K562 (cell line): ENCODE data around the gene TAF8. TPM values are rescaled to one million over a fixed set of nuclear protein-coding genes. Genes with fewer than 3 reads are reported as not detected.

ENCODE experiments used
- ATF1 ChIP-seq, 2 experiments: fragments of 450-650 bp in 1 of 2; IDR thresholded peaks; 2 replicates each; pipeline ENCODE4 v1.6.1; 2016; ENCODE audit warnings: missing compliant biosample characterization in 1 of 2, missing genetic modification characterization in 1 of 2
- HDGF ChIP-seq: fragments of 450-650 bp; IDR thresholded peaks from 2 replicates; pipeline ENCODE4 v1.6.1; 2016
- MBD2 ChIP-seq: sonication (generic); IDR thresholded peaks from 2 replicates; pipeline ENCODE4 v1.6.1; 2016; ENCODE audit warnings: low read depth, borderline replicate concordance
- MNT ChIP-seq, 2 experiments: fragments of 450-650 bp; conservative IDR thresholded peaks; 2 replicates each; pipeline ENCODE4 v1.6.1; 2017; ENCODE audit warnings: mild to moderate bottlenecking in 2 of 2, moderate library complexity in 2 of 2
- PATZ1 ChIP-seq: fragments of 250-450 bp; sonication (Bioruptor Pico); IDR thresholded peaks from 2 replicates; pipeline ENCODE4 v1.5.0; 2020; ENCODE audit warnings: mild to moderate bottlenecking, borderline replicate concordance
- ZNF23 ChIP-seq: fragments of 250-450 bp; sonication (Bioruptor Pico); IDR thresholded peaks from 2 replicates; pipeline ENCODE4 v1.4.0; 2020; ENCODE audit warnings: mild to moderate bottlenecking
- ZNF347 ChIP-seq: fragments of 450-650 bp; formaldehyde crosslinking; IDR thresholded peaks from 2 replicates; pipeline ENCODE4 v1.4.0; 2020; ENCODE audit warnings: low read depth, mild to moderate bottlenecking, moderate library complexity
- polyA plus RNA-seq, 8 experiments: library from polyadenylated mRNA; depleted of rRNA in 4 of 8; stranded (reverse) in 5 of 8; unstranded in 3 of 8; fragments of >200 nt; fragmentation: Nextera tagmentation in 2 of 8; fragmentation: Illumina TruSeq in 1 of 8; extraction: Ambion mirVana in 2 of 8; extraction: Trizol in 1 of 8; gene quantifications; 2 replicates each; pipeline versions ENCODE4 v1.2.1 to v1.2.3, GENCODE V29; 2011 to 2014; ENCODE audit warnings: inconsistent platforms in 1 of 8, missing spikeins in 1 of 8
- total RNA-seq, 7 experiments: library from RNA; depleted of rRNA in 6 of 7; stranded (reverse); fragments of >200 nt in 6 of 7; fragmentation: Illumina TruSeq in 2 of 7; extraction: Trizol in 2 of 7; gene quantifications; 2 replicates each; pipeline versions ENCODE4 v1.2.1 to v1.2.3, GENCODE V29; 2011 to 2021; ENCODE audit warnings: low replicate concordance in 1 of 7
- TF ChIP-seq, protein P1 (sequence below): fragments of 200-800 bp; sonication (Bioruptor generic); IDR thresholded peaks from 2 replicates; pipeline ENCODE4 v1.6.1; 2017; ENCODE audit warnings: missing genetic modification characterization, missing compliant biosample characterization
- TF ChIP-seq, protein P2 (sequence below), 2 experiments: fragments of 450-650 bp; IDR thresholded peaks; 2 replicates each; pipeline ENCODE4 v1.6.1; 2018; ENCODE audit warnings: mild to moderate bottlenecking in 2 of 2, low read depth in 1 of 2; ENCODE audit not compliant: partially characterized antibody in 2 of 2

TAF8 gene
- total and polyA plus RNA-seq, 9 of the 15 experiments (the other 6 are each of a cell fraction or from before 2014, with no cell fraction given): 29.4 to 84.0 (median 52.6) TPM

GRCh38 chr6:42049948-42050296, 402 bp upstream of the TAF8 start (continued):
- TF ChIP-seq, protein P1, sequence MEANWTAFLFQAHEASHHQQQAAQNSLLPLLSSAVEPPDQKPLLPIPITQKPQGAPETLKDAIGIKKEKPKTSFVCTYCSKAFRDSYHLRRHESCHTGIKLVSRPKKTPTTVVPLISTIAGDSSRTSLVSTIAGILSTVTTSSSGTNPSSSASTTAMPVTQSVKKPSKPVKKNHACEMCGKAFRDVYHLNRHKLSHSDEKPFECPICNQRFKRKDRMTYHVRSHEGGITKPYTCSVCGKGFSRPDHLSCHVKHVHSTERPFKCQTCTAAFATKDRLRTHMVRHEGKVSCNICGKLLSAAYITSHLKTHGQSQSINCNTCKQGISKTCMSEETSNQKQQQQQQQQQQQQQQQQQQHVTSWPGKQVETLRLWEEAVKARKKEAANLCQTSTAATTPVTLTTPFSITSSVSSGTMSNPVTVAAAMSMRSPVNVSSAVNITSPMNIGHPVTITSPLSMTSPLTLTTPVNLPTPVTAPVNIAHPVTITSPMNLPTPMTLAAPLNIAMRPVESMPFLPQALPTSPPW (CRISPR knock-in tag): no peak
- TF ChIP-seq PATZ1 (CRISPR knock-in tag) (no peak), MNT (conservative IDR thresholded peaks at IDR 0.05) (no peak), MBD2 (no peak), ZNF347 (CRISPR knock-in tag) (no peak), HDGF (peak; percentile 32; the same call in 1 of the 2 replicates), ZNF23 (CRISPR knock-in tag) (no peak), ATF1 (CRISPR knock-in tag; IDR thresholded peaks at IDR 0.05) (no peak), ATF1 (tag; IDR thresholded peaks at IDR 0.05) (no peak)
- TF ChIP-seq, protein P2, sequence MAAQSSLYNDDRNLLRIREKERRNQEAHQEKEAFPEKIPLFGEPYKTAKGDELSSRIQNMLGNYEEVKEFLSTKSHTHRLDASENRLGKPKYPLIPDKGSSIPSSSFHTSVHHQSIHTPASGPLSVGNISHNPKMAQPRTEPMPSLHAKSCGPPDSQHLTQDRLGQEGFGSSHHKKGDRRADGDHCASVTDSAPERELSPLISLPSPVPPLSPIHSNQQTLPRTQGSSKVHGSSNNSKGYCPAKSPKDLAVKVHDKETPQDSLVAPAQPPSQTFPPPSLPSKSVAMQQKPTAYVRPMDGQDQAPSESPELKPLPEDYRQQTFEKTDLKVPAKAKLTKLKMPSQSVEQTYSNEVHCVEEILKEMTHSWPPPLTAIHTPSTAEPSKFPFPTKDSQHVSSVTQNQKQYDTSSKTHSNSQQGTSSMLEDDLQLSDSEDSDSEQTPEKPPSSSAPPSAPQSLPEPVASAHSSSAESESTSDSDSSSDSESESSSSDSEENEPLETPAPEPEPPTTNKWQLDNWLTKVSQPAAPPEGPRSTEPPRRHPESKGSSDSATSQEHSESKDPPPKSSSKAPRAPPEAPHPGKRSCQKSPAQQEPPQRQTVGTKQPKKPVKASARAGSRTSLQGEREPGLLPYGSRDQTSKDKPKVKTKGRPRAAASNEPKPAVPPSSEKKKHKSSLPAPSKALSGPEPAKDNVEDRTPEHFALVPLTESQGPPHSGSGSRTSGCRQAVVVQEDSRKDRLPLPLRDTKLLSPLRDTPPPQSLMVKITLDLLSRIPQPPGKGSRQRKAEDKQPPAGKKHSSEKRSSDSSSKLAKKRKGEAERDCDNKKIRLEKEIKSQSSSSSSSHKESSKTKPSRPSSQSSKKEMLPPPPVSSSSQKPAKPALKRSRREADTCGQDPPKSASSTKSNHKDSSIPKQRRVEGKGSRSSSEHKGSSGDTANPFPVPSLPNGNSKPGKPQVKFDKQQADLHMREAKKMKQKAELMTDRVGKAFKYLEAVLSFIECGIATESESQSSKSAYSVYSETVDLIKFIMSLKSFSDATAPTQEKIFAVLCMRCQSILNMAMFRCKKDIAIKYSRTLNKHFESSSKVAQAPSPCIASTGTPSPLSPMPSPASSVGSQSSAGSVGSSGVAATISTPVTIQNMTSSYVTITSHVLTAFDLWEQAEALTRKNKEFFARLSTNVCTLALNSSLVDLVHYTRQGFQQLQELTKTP (IDR thresholded peaks at IDR 0.05; ENCODE audit: low read depth in 1 of 2, partially characterized antibody in 2 of 2): no peak
